Renal cortex interstitium (tissue), 11 donors: Measurements from ENCODE around the gene USP12. TPM values are rescaled to one million over a fixed set of nuclear protein-coding genes. Genes with fewer than 3 reads are reported as not detected.

ENCODE experiments used
- DNase-seq, 11 donors: peaks; one replicate each; pipeline ENCODE4 v3.0.0-alpha.2; 2013; ENCODE audit warnings: low read depth in 9 of 11, low spot score in 4 of 11; ENCODE audit errors: extremely low read depth in 1 of 11
- polyA plus RNA-seq, 3 donors: library from polyadenylated mRNA; unstranded; fragments of 120-200 nt; gene quantifications; one replicate each; pipeline ENCODE4 v1.2.1, GENCODE V29; 2013; ENCODE audit not compliant: insufficient read length in 3 of 3

USP12 gene
- polyA plus RNA-seq, 3 donors, result 29.4 to 38.8 (median 35.9) TPM

DNA sequence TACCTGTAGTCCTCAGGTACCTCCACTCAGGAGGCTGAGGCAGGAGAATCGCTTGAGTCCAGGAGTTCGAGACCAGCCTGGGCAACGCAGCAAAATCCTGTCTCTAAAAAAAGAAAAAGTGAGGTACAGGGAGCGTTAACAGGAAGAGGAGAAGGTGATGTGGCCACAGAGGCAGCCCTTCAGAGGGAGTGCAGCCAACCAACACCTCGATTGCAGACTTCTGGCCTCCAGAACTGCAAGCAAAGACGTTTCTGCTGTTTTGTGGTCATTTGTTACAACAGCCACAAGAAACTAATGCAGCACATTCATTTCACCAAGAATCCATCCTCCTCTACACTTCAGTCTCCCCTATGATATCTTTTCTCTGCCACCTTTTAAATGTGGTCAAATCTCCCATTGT is 145.2 kb downstream of the USP12 start:
- no peak for DNase-seq

DNA sequence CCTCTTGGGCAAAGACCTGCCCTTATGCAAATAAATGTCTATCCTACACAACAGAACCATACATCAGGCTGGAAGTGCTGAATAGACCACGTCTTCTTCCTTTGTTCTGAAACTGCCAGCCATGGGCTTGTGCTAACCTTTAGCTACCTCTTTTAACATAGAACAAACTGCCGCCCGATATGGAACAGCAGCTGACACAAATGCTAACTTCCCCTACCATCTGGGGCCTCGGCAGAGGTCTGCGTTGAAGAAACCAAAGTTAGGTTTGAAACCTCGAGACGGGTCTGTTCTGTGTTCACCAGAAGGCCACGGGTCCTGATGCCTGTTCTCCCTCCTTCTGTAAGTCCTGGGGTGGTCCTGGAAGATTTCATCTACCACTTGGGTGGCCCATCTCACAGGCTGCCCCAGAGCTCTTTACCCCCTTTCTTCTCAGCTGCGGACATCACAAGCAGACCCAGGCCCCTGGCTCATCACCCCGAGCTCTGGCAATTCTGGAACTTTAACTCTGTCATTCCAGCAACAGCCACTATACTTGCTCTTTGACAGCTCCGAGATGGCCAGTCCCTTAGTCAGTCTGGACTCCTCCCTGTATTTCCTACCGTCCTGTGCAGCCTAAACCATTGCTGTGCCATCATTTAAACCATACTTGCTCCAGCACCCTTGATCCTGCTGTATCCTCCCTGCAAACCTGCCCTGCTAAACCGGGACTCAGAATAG is 146.7 kb downstream of the USP12 start:
- no peak for DNase-seq

DNA sequence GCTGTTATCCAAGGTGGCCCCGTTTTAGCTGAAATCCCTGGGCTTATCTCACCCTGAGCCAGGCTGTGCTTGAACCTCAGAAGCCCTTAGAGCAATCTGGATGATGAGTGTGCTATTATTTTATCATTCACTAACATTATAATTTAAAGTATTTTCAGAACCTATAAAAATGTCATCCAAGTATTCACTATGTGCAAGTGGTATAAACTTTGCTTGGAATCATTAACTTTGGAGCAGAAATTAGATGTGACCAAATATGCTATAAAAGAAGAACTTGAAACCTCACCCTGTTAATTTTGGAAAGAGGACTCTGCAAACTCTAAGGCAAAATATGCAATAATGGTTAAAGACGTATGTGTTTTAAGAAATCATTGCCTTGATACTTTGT is 147.5 kb downstream of the USP12 start:
- no peak for DNase-seq

DNA sequence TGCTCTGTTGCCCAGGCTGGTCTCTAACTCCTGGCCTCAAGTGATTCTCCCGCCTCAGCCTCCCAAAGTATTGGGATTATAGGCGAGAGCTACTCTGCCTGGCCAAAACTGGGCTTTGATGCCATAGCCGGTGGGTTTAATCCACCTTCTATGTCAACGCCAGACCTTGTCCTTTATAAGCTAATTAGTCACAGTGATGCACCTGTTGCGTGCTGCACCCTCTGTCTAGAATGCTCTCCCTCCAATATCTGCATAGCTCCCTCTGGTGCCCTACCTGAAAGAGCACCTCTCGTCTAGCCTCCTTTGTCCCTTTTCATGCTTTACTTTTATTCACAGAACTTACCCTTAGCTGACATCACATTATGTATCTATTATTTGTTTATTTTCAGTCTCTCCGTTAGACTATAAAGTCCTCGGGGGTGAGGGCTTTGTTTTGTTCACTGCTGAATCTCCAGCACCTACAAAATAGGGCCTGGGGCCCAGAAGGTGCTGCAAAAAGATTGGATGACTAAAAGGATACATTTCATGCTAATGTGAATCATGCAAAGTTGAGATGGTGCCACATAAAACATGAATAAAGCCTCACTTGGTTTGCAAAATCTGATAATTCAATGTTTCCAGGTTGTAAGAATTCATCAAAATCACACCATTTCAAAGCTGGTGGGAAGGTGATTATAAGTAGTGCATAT is 148.1 kb downstream of the USP12 start:
- DNase-seq, result no peak

DNA sequence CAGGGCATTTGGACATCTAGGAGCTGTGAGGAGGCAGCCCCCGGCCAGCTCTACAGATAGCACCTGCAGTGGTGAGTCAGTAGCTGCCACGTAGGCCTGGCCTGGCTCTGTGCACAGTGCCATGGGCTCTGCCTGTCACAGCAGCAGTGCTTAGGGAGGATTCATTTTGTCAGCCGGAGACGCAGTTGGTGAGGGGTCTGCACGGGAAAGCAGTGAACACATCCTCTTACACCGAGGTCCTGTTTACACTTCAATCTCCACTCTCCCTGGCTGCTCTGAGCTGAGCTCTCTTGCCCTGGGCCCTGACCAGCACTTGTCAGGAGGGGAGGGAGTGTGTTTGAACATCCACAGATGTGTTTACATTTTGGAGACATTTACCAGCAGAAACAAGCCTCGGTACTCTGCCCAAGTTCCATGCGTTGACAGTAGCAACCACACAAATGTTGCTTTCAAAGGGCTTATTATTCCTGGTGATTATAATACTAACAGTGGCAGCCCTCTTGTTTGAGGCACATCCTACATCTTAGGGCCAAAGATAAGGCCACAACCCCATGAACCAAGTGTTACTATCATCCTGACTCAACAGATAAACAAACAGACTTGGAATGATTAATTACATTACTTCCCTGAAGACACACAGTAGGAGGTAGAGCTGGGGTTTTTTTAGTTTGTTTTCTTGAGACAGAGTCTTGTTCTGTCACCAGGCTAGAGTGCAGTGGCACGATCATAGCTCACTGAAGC is 148.9 kb downstream of the USP12 start:
- DNase-seq, result no peak

- DNase-seq, result no peak
Measured at GRCh38 chr13:27020415-27020814, 151.2 kb downstream of the USP12 start.

- DNase-seq, result no peak
Measured at GRCh38 chr13:27018882-27019281, 152.7 kb downstream of the USP12 start.

GRCh38 chr13:27018344-27018861 is 153.2 kb downstream of the USP12 start:
- DNase-seq, result no peak

GRCh38 chr13:27016875-27017274 is 154.7 kb downstream of the USP12 start:
- DNase-seq, result no peak

Other genes starting within 250 kb of the USP12 start
- gene RPL21, start 79.7 kb upstream of the USP12 start, polyA plus RNA-seq, result 1,000 to 10,000 TPM in 1 of 3 donors, 100 to 1,000 TPM in 2; 720 to 1,049 (median 966) TPM
- 10 to 100 TPM; 25.1 to 32.9 (median 29.9) TPM for gene RASL11A, start 99.0 kb upstream of the USP12 start, polyA plus RNA-seq